Fibroblast of skin of abdomen (primary cell): ENCODE results near the gene MEX3A.

Experiments
- DNase-seq: peaks from one replicate; pipeline ENCODE4 v3.0.0-alpha.2; 2013

The MEX3A gene

DNA sequence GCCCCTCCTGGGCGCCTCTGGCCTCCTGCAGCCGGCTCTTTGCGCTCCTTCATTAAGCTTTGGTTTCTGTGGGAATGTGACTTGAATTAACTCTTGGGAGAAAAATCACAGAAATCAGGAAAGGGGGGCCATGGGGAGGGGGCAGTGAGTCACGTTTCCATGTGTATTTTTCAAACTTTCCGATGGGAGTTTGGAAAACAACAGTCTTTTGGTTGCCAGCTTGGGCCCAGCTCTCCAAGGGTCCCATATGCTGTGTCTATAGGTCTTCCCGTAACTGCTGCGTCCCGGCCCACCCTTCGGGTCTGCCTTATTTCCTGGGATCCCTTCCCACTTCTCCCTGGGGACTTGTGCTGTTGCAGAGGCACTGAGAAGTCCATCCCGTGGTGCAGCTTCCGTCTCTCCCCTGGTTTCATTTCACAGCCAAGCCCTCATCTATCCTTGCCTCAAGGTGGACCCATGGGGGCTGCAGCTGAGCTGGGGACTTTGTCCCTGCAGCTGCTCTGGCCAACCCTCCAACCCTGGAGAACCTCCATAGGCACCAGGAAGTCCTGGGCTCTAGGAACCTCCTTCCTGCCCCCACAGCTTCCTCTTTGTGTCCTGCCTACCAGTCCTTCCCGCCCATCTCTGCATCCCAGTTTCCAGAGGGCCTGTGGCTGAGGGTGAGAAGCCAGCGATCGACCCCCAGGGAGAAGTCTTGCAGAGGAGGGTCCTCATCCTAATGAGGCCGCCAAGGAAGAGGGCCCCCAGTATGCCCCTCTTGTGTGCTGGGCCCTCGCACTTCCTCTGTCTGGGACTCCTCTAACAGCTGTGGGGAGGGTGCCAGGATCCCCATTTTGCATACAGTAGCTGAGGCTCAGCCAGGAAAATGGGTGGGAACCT, 20.6 kb upstream of the MEX3A start:
- peak; percentile 76 for DNase-seq

DNA sequence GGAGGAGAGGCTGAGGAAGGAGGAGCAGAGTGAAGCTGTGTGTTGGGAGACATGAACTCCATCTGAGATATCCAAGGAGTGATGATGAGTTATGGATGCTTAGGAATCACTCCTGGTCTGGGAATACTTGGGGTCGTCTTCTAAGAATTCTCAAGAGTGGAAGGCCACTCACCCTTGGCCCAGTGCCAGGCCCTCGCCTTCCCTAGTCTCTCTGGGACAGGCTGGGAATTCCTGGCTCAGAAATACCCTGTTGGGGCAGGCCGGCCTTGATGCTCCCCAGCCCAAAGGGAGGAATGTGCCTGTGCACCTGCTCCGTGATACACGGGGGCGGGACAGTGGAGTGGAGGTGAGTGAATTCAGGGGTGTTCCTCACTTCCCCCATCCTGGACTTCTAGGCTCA, 19.6 kb upstream of the MEX3A start:
- no peak for DNase-seq

DNA sequence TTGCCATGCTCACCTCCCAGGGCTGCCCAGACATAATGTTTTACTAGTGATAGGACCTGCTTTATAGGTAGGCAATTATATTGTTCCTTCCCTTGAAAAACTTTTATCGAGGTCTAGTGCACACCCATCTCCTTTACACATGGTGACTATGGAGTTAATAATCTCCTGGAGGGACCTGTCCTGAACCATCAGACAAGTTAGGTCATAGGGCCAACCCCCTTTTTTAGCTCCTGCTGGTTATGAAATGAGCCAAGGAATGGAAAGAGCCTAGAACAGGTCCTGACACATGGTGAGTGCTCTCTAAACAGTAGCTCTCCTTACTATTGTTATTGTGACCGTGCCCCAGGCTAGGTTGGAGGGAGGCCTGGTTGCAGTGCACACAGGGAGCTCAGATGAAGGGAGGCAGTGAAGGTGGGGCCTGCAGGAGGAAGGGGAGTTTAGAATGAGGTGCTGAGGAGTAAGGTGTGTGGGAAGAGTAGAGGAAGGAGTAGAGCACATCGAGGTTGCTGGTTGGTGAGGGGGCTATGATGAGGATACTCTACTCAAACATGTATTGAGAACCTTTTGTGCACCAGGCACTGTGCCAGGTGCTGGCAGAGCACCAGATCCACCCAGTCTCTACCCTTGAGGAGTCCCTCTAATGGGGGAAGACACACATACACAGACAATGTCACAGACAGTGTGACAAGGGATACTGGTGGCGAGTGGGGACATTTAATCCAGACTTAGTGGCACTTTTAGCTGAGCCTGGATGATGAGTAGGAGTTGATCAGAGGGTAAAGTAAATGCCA, 18.1 kb upstream of the MEX3A start:
- DNase-seq, result no peak

DNA sequence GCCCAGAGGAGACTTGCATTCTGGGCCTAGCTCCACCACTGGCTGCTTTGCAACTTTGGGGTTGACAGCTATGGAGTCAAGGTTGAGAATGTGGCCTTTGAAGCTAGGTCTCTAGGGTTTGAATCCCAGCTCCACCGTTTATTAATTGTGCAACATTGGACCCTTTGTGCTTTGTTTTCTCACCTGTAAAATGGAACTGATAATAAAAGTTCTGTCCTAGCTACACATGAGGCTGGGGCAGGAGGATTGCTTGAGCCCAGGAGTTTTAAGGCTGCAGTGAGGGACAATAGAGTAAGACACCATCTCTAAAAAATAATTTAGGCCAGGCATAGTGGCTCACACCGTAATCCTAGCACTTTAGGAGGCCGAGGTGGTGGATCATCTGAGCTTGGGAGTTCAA, 17.0 kb upstream of the MEX3A start:
- DNase-seq, result no peak

DNA sequence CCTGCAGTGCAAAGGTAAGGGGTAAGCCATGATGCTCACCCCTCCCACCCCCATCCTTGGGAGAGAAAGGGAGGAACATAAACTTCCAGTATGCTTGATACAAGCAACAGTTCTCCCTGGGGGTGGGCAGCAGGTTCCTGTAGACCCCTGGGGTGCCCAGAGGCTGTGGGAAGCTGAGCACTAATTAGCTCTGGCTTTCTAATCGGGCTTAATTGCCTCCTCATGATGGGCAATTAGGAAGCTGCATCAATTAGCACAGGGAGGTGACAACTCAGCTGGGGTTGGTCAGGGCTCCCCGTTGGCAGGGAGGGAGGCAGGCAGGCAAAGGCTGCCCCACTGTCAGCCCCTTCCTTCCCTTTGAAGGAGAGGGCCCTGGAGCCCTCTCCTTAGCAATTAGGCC, 16.5 kb upstream of the MEX3A start:
- no peak for DNase-seq

DNA sequence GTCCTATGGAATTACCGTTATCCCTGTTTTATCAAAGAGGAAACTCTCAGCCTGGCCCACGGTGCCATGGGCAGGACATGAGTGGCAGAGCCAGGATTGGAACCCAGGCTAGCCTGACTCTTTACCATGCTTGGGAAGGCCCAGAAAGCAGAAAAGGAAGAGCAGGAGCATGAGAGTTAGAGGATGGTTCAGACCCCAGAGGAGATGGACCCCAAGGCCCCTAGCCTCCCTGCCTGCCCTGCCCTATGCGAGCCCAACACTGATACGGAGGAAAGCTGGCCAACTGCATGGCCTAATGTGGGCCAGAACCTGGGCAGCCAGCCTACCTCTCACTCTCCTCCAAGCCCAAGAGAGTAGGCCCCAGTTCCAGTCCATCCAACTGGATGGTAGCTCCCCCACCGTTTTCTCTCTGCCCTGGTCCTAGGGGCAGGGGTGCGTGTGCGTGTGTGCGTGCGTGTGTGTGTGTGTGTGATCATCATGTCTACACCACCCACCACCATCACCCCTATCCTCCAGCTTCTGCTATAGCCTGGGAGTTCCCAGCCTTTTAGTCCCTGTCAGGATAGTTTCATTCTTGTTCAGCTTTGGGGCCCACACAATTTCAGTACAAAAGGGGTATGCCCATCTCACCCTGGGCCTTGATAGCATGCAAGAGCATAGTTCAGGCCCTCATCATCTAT, 15.4 kb upstream of the MEX3A start:
- no peak for DNase-seq

DNA sequence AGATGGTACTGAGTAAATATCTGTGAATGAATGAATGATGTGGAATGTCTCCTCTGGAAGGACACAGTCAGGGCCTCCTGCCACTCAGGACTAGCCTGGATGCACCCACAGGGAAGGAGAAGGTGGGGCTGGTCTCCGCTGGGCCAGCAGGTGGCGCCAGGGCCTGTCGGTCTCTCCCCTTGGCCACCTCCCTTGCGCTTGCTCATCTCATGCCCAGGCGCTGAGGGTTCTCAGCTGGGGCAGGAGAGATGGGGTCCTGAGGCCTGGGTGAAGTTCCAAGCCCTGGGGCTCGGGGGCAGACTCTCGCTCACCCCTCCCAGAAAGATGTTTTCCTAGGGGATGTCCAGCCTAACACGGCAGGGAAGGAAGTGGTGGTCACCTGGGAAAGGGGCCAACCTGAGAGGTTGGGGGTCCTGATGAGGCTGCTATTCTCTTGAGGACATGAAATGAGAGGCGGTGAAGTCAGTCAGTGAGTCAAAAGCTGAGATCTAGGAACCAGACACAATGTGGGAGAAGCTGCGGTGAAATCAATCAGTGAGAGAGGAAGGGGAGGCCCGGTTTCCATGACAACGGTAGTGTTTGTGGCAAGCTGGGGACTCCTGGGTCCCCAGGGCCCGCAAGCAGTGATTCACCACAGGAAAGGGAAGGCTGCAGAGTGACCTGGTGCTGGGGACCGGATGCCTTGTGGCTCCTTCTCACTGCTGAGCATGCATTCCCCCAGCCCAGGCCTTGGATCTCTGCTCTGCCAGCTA, 14.6 kb upstream of the MEX3A start:
- DNase-seq, result peak; percentile 82

DNA sequence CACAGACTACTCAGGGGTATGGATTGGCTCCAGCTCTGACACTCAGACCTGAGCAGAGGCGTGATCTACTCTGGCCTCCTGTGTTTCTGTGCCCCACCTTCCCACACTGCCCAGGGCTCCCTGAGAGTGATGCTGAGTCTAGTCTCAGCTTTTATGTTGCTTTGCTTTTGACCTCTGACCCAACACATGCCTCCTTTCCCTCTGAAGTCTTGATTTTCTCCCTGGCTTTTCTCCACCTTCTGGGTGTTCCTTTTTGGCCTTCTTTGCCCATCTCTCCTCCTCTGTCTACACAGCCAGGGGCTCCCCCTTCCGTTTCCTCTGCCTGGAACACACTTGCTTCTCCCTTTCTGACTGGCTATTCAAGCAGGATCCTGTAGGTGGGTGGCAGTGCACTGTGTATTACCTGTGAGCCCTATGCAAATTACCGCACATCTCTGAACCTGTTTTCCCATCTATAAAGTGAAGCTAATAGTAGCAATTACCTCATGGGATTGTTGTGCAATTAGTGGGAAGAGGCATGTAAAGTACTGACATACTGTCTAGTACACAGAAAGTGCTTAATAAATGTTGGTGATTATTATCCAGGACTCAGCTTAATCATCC, 13.7 kb upstream of the MEX3A start:
- DNase-seq, result no peak

DNA sequence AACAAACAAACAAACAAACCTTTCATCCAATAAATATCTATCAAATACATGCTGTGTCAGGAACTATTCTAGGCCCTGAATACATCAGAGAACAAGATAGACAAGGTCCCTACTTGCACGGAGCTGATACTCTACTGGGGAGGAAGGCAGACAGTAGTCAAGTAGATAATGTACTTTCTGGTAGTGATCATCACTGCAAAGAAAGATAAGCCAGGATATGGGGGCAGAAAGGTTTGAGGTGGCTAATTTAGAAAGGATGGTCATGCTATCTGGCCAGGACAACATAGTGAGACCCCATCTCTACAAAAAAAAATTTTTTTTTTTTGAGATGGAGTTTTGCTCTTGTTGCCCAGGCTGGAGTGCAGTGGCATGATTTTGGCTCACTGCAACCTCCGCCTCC, 9.3 kb upstream of the MEX3A start:
- no peak for DNase-seq

DNA sequence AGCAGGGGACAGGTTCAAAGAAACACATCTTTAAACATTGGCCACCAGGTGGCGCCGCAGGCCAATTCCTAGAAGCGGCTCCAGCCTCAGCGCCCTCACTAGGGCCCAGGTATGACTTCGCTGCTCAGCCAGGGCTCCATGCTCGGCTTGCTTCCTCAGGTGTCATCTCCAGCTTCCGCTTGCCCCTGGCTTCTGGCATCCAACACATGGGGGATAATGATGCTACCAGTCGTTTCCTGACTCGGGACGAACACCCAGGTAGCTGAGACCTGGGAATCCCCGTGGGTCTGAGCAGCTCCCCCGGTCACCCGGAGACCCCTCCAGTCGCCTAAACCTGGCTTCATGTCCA, 8.5 kb upstream of the MEX3A start:
- peak; percentile 70 for DNase-seq

DNA sequence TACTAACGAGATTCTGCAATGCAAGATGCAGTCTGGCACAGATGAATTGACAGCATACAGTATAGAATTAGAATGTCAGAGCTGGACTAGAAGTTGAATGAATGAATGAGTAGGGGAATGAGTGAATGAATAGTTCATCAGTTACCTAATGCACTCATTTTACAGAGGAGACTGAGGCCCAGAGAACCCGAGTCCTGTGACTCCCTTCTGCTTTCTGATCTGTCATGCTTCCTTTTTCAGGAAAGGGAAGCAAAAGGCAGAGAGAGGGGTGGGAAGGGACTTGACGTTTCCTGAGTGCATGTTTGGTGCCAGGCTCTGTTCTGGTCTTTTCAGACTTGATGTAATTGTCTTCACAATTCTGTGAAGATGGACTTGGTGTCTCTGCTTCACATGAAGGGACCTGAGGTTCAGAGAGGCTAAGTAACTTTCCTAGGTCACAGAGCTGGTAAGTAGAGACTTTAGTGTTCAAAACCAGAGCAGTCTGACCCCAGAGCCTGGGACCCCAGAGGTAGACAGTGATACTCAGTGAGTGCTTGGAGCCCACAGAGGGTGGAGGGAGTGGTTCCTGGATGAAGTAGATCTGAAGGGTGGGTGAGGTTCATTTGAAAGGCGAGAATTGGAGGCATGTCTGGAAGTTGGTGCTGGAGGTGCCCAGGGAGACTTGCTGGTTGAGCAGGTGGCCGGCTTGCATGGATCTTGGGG, 8.0 kb upstream of the MEX3A start:
- DNase-seq, result no peak

DNA sequence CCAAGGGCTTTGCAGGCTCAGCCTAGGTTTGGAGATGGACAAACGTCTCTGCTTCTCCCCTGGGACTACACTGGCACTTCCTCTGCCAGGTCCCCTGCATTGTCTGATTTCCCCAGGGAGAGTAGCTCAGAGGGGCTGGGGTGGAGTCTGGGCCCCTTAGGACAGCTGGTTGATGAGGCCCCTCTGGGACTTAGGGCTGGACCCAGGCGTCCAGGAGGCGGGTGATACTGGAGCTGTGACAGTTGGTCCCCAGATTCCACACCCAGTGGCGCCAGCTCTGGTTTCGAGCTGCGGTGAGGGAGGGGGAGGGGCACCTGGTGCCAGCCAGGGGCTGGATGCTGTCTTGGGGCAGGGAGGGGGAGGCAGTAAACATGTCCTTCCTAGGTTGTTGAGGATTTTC, 7.4 kb upstream of the MEX3A start:
- no peak for DNase-seq

DNA sequence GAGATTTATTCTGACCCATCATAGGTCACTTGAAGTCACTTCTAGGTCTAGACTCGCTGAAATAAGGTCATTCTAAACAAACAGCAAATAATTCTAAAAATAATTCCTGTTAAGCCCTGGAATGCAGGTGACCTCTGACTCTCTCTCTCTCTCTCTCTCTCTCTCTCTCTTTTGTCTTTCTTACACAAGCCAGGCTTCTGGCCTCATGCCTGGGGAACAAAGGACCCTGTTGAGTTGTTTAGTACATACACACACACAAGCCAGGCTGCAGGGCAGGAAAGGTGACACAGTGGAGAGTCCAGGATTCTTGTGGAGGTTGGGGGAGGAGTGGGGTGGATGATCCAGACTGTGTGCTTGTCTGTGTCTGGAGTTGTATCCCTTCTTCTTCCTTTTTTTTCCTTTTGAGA, 4.0 kb upstream of the MEX3A start:
- no peak for DNase-seq

DNA sequence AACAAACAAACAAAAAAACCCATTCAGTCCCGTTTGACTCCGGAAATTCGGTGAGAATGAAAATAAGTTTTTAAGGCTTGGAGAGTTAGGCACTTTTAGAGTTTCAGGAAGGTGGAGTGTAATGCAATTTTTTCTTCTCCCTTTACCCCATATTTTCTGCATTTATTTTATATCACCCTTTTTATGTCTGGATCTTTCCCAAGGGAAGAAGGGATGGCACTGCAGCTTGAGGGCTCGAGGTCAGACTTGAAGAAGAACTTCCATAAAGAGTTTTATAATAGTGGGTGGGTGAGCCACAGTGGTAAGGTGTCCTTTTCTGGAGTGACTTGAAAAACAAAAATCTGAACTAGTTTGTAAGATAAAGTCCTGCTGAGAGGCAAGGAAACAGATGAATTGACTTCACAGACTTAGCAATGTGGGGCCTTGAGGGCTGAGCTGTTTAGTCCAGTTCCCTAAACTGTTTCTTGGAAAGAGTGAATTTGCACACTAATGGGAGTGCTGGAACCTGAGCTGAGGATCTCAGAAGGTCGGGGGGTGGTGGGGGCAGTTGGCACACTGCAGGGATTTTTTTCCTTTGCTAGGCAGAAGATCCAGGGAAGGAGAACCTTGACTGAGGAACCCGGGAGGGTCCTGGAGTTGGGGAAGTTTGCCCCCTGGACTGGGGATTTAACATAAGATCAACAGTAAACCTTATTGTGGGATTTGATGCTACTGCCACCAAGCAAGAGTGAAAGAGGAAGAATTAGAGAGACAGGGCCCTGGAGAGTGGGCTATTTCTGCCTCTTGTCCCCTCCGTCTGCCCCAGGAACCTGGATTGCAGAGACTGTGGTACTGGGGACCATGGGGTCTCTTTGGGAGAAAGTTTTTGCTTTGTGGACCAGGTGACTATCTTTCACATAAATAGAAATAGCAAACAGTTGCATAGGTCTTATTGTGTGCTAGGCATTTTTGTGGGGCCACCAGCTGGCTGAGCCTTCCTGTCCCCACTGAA, 1.8 kb upstream of the MEX3A start:
- DNase-seq, result no peak

DNA sequence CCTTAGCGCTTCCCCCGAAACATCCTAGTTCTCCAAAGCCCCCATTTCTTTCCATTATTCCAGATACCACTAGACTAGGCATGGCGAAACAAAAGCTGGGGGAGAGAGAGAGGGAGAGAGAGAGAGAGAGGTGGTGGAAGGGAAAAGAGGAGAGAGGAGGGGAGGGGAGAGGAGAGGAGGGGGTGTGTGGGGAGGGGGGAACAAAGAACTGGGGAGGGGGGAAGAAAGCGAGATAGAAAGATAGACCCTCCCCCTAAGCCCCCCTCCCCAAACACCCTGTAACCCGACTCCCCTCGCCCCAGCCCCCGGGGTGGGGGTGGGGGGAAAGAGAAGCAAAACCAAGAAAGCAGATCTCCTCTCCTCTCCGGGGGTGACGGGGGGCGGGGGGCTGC, 352 bp downstream of the MEX3A start:
- DNase-seq, result no peak

DNA sequence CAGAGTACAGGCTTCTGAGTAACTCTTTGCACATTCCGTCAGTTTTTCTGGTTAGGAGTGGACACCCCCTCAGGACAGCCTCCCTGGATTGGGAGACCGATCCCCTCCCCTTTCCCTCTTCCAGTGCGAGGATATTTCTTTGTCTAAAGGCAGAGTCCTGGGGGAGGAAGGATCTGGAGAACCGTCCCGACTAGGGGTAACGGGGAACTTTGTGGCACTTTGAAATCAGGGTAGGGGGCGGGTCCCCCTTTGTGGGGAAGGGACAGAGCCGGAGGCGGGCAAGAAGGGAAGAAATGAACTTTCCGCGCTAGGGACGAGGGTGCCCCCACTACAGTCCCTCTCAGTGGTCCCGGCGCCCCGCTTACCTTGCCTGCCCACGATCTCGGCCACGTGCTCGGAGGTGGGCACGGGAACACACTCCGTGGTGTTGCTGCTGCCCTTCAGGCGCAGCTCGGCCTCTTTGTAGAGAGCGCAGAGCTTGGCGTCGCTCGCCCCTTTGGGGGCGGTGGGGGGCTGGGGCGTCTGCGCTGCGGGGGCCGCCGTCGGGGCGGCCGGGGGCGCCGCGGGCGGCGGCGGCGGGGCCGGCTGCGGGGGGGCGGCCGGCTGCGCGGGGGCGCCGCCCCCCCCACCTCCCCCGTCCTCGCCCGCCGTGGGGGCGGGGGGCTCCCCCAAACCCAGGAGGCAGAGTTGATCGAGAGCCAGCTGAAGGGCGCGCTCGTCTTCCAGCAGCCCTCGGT, 917 bp downstream of the MEX3A start:
- no peak for DNase-seq

DNA sequence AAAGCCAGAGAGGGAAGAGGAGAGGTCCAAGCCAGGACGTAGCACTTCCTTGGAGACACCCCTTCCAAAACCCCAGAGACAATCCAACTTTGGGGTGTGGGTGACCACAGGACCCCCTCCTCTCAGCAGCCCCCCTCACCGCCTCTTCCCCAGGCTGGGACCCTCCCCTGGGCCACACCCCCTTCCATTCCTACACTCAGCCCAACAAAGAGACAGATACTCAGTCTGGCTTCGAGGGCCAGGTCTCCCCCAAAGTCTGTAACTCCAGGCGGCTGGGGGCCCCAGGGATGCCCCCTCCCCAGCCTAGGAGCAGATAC, 1.4 kb downstream of the MEX3A start:
- DNase-seq, result no peak

DNA sequence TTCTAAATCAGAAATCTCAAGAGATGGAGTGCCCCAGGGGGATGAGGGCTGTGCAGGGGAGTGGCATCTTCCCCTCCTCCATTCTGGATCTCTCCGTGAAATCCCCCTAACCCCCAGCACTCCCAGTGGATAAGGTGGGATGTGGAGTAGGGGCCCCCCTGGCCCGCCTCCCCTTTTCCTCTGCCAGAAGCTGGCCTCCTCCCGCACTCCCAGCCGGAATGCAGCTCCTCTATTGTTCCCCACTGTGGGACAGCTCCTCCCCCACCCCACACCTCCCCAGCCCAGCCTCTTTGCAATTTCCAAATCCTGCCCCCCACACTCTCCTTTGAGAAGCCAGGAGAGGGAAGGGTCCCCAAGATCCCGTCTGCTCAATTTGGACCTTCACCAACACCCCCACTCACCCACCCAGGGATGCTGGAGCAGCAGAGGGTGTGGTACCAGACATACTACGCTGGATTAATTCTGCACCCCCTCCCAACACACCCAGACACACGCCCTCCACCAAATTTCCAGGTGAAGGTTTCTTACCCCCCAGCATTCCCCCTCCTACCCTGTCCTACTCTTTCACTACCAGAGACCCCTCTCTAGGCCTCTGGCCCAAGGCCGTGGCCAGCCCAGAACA, 1.9 kb downstream of the MEX3A start:
- no peak for DNase-seq

DNA sequence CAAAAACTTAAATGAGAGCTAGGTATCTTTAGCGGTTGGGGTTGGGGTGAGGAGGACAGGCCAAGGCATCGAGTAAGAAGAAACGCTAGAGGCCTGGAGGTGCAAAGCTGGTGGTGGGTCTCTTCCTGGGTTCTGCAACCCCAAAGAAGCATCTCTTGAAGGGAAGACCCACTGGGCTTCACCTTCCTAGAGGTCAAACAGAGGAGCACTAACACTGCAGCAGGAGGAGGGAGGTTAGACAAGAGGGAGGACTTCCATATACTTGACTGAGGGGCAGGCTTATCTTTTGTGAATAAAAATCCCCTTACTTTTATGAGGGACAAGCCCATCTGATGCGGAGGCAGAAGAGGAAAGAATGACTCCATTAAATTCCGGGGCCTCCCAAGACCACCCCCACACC, 2.5 kb downstream of the MEX3A start:
- no peak for DNase-seq
